Activated T-cell treated with anti-CD3 and anti-CD28 coated beads, Interleukin-2, amount 50 U/mL, for 1 hour (primary cell): ENCODE results near the gene UPK3A.
"Not testable (repeated sequence)": the region's sequence is repeated elsewhere in the genome, so short reads cannot be mapped to it uniquely, and the experiment has no call there.

Experiments
- DNase-seq: peaks from one replicate; pipeline ENCODE4 v3.0.0-alpha.2; 2020

Gene UPK3A

GRCh38 chr22:45259754-45260394 lies 24.9 kb upstream of the UPK3A start:
- DNase-seq = no peak

GRCh38 chr22:45260395-45260759 lies 24.4 kb upstream of the UPK3A start:
- not testable (repeated sequence) for DNase-seq

- DNase-seq = no peak
Measured at GRCh38 chr22:45261407-45262088, 23.2 kb upstream of the UPK3A start.

- no peak for DNase-seq
Measured at GRCh38 chr22:45262195-45262930, 22.4 kb upstream of the UPK3A start.

GRCh38 chr22:45262931-45263462 lies 21.8 kb upstream of the UPK3A start:
- no peak for DNase-seq

GRCh38 chr22:45263463-45264269 lies 21.1 kb upstream of the UPK3A start:
- no peak for DNase-seq

- DNase-seq = no peak
Measured at GRCh38 chr22:45265535-45265934, 19.2 kb upstream of the UPK3A start.

GRCh38 chr22:45268167-45268957 lies 16.4 kb upstream of the UPK3A start:
- no peak for DNase-seq

GRCh38 chr22:45268958-45269844 lies 15.5 kb upstream of the UPK3A start:
- peak; percentile 97 for DNase-seq

GRCh38 chr22:45270095-45271020 lies 14.4 kb upstream of the UPK3A start:
- DNase-seq = no peak

GRCh38 chr22:45271667-45272201 lies 13.0 kb upstream of the UPK3A start:
- DNase-seq = no peak

- DNase-seq = no peak
Measured at GRCh38 chr22:45272498-45272897, 12.3 kb upstream of the UPK3A start.

GRCh38 chr22:45273452-45274075 lies 11.2 kb upstream of the UPK3A start:
- no peak for DNase-seq

GRCh38 chr22:45276507-45277105 lies 8.1 kb upstream of the UPK3A start:
- no peak for DNase-seq

GRCh38 chr22:45277720-45278119 lies 7.0 kb upstream of the UPK3A start:
- DNase-seq = not testable (repeated sequence)

GRCh38 chr22:45278125-45278524 lies 6.6 kb upstream of the UPK3A start:
- no peak for DNase-seq

GRCh38 chr22:45280587-45280980 lies 4.2 kb upstream of the UPK3A start:
- no peak for DNase-seq

- no peak for DNase-seq
Measured at GRCh38 chr22:45281010-45281409, 3.7 kb upstream of the UPK3A start.
